Psoas muscle (tissue), 8 donors: Measurements from ENCODE around the gene CCDC102B. TPM values are rescaled to one million over a fixed set of nuclear protein-coding genes. Genes with fewer than 3 reads are reported as not detected.

ENCODE experiments used
- ATAC-seq, 4 donors: fragments of 200-7000 bp; cut with Tn5 transposase; one replicate each; pipeline ENCODE4 v1.9.1; 2020; ENCODE audit warnings: moderate library complexity in 3 of 4, mild to moderate bottlenecking in 2 of 4
- DNase-seq, 2 donors: peaks; one replicate each; pipeline ENCODE4 v3.0.0-alpha.2; 2020
- H3K27ac ChIP-seq: fragments of 200-600 bp; one replicate; pipeline ENCODE4 v1.8.0; 2022
- H3K27me3 ChIP-seq, 3 donors: fragments of 200-600 bp in 1 of 3; one replicate each; pipeline versions ENCODE4 v1.6.1 to v1.8.0; 2013 to 2022; ENCODE audit warnings: low read length in 2 of 3, mild to moderate bottlenecking in 2 of 3, moderate library complexity in 1 of 3; ENCODE audit not compliant: insufficient read depth in 3 of 3
- H3K36me3 ChIP-seq, 2 donors: fragments of 200-600 bp in 1 of 2; one replicate each; pipeline versions ENCODE4 v1.6.1 to v1.8.0; 2013 to 2022; ENCODE audit warnings: low read depth in 1 of 2, mild to moderate bottlenecking in 1 of 2, moderate library complexity in 1 of 2; ENCODE audit not compliant: insufficient read depth in 1 of 2
- H3K4me1 ChIP-seq: fragments of 200-600 bp; one replicate; pipeline ENCODE4 v1.8.0; 2022
- H3K4me3 ChIP-seq: fragments of 200-600 bp; one replicate; pipeline ENCODE4 v1.8.0; 2022; ENCODE audit warnings: mild to moderate bottlenecking
- H3K9me3 ChIP-seq: fragments of 200-600 bp; one replicate; pipeline ENCODE4 v1.8.0; 2022
- CTCF ChIP-seq: fragments of 200-600 bp; IDR thresholded peaks from one replicate; pipeline ENCODE4 v1.8.0; 2022; ENCODE audit warnings: antibody characterized with exemption
- WGBS, 3 donors: extraction: QIAGEN DNeasy Blood & Tissue Kit; methylation state at CpG; one replicate each; pipeline versions ENCODE4 v1.1.6 to v1.1.7; 2013; 5-methylcytosine and 5-hydroxymethylcytosine counted together
- intact Hi-C, 2 donors: fragments of 100-400 bp; cut with DNase I; formaldehyde crosslinking; loops; one replicate each; pipeline versions ENCODE4 v1.11.0 to v1.14.2; 2022
- polyA plus RNA-seq, 3 donors: library from polyadenylated mRNA; stranded (reverse); fragments of 200-250 nt; gene quantifications; one replicate each; pipeline ENCODE4 v1.2.3, GENCODE V29; 2013
- total RNA-seq, 4 donors: library from RNA; stranded (reverse); fragmentation: NEBNext Ultra II Directional in 2 of 4; extraction: Animal tissue kit (Norgen Biotek cat#: 25700) in 2 of 4; gene quantifications; one replicate each; pipeline versions ENCODE4 v1.2.1 to v1.2.4, GENCODE V29; 2021 to 2023
- donor health status: healthy with polysubstance abuse.
- donor health status: DM: no; HTN: no; CAD: no; lungs with moderate emphysema.
- donor health status: Bipolar disorder and iron deficiency.
- donor health status: healthy.
- donor health status: DM: yes; HTN: yes; CAD: no.
- donor health status: DM: no; HTN: no; CAD: no.
- donor health status: DM: no; HTN: no; CAD: no.
- donor health status: DM: yes; HTN: yes; CAD: no.

The CCDC102B gene
- total and polyA plus RNA-seq, 7 donors: 0.66 to 3.5 (median 1.5) TPM

GRCh38 chr18:68944330-68944729 lies 146.4 kb downstream of the CCDC102B start:
- Histone ChIP-seq H3K4me3 (no peak overlapping the region), H3K27me3 (no peaks in the 10 kb centered on the region), H3K27ac (no peak overlapping the region), H3K9me3 (no peaks in the 10 kb centered on the region), H3K36me3 (no peaks in the 10 kb centered on the region), H3K4me1 (no peaks in the 10 kb centered on the region)
- no peak for TF ChIP-seq CTCF
- DNase-seq: no peak
- WGBS, 3 donors: 7 to 44% (median 13%) methylated on average over 1 of the region's 1 CpG
- intact Hi-C loops: no loop called here
- no peak for ATAC-seq

- intact Hi-C loops: no loop called here
- Histone ChIP-seq H3K4me1 (no peaks in the 10 kb centered on the region), H3K36me3 (no peaks in the 10 kb centered on the region), H3K4me3 (no peak overlapping the region), H3K9me3 (no peaks in the 10 kb centered on the region), H3K27ac (no peak overlapping the region), H3K27me3 (no peaks in the 10 kb centered on the region)
- 43 to 57% (median 56%) methylated on average over 1 of the region's 1 CpG for WGBS, 3 donors
- DNase-seq (no peak), ATAC-seq (no peak)
- TF ChIP-seq CTCF: no peak
These were observed 146.9 kb downstream of the CCDC102B start for GRCh38 chr18:68944826-68945225.

- Histone ChIP-seq H3K4me3 (no peak overlapping the region), H3K4me1 (no peaks in the 10 kb centered on the region), H3K36me3 (no peaks in the 10 kb centered on the region), H3K27ac (no peak overlapping the region), H3K9me3 (no peaks in the 10 kb centered on the region), H3K27me3 (no peaks in the 10 kb centered on the region)
- intact Hi-C loops: no loop called here
- no peak for TF ChIP-seq CTCF
- ATAC-seq (no peak), DNase-seq (no peak)
- 88 to 91% (median 90%) methylated on average over 4 of the region's 4 CpGs for WGBS, 3 donors
These were observed 150.7 kb downstream of the CCDC102B start for GRCh38 chr18:68948622-68949021.

- Histone ChIP-seq H3K4me3 (no peak overlapping the region), H3K4me1 (no peaks in the 10 kb centered on the region), H3K36me3 (no peaks in the 10 kb centered on the region), H3K27me3 (no peaks in the 10 kb centered on the region), H3K9me3 (no peaks in the 10 kb centered on the region), H3K27ac (no peak overlapping the region)
- intact Hi-C loops: loop anchor here in 1 of 2 donors (10.0 kb wide), 1 partner anchor 310 kb away; no protein-coding TSS in a partner anchor
- no peak for TF ChIP-seq CTCF
- DNase-seq (no peak), ATAC-seq (no peak)
- WGBS, 3 donors: 66 to 73% (median 70%) methylated on average over 2 of the region's 2 CpGs
These were observed 156.9 kb downstream of the CCDC102B start for GRCh38 chr18:68954738-68955137.

GRCh38 chr18:68956650-68957049 lies 158.8 kb downstream of the CCDC102B start:
- H3K4me1 ChIP-seq: no peaks in the 10 kb centered on the region
- 57 to 69% (median 63%) methylated on average over 2 of the region's 2 CpGs for WGBS, 3 donors
- H3K36me3 ChIP-seq: no peaks in the 10 kb centered on the region
- DNase-seq (no peak), ATAC-seq (no peak)
- intact Hi-C loops: loop anchor here in 1 of 2 donors (10.0 kb wide), 1 partner anchor 308 kb away; no protein-coding TSS in a partner anchor
- H3K27me3 ChIP-seq: no peaks in the 10 kb centered on the region
- H3K9me3 ChIP-seq: no peaks in the 10 kb centered on the region
- H3K27ac ChIP-seq: no peak overlapping the region
- no peak overlapping the region for H3K4me3 ChIP-seq
- no peak for TF ChIP-seq CTCF
